ENCODE measurements around the gene HTR1E. TPM values are rescaled to one million over a fixed set of nuclear protein-coding genes. Genes with fewer than 3 reads are reported as not detected.
"Not testable (repeated sequence)": the region's sequence is repeated elsewhere in the genome, so short reads cannot be mapped to it uniquely, and the experiment has no call there.

The HTR1E gene
- total RNA-seq, 4 donors from 2014 or later: 0.33 to 2.6 (median 0.49) TPM; not detected in 1

DNA sequence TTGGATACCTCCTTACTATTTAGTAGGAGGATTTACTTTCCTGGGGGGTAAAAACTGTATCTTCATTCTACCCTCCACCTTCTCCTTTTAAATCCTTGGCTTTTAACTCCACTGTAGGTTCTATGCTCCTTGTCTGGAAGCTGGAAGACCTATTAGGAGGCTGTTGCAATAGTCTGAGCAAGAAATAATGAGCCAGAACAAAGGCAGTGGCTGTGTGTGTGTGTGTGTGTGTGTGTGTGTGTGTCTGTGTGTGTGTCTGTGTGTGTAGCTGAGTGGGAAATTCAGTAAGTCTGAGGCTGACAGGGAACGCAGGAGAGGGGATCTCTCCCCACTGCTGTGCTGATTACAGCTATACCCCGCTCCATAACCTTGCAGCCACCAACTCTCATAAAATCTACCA is 35.8 kb downstream of the HTR1E start:
- no peak overlapping the region for H3K27ac ChIP-seq
- H3K4me1 ChIP-seq: no peaks in the 10 kb centered on the region
- H3K4me3 ChIP-seq (replicated peaks in 1 of 3): no peak overlapping the region
- no peak for DNase-seq
- intact Hi-C loops (cut with DNase I): no loop called here
- no peaks in the 10 kb centered on the region for H3K27me3 ChIP-seq
- H3K9me3 ChIP-seq: no peaks in the 10 kb centered on the region
- H3K36me3 ChIP-seq: no peaks in the 10 kb centered on the region
- TF ChIP-seq CTCF (IDR thresholded peaks at IDR 0.05) (no peak), POLR2A (IDR thresholded peaks at IDR 0.05) (no peak)
- 75 to 76% methylated on average over 2 of the region's 2 CpGs for WGBS, 2 donors

GRCh38 chr6:86978251-86978650 is 40.9 kb downstream of the HTR1E start:
- Histone ChIP-seq H3K27me3 (no peaks in the 10 kb centered on the region), H3K36me3 (no peaks in the 10 kb centered on the region), H3K9me3 (no peaks in the 10 kb centered on the region), H3K4me1 (no peaks in the 10 kb centered on the region), H3K4me3 (replicated peaks in 1 of 3) (no peak overlapping the region), H3K27ac (no peak overlapping the region)
- TF ChIP-seq CTCF (IDR thresholded peaks at IDR 0.05): no peak
- no peak for DNase-seq
- intact Hi-C loops (cut with DNase I): no loop called here
- 82 to 92% methylated on average over 2 of the region's 2 CpGs for WGBS, 2 donors

GRCh38 chr6:87001494-87001893 is 64.2 kb downstream of the HTR1E start:
- no peak for TF ChIP-seq CTCF (IDR thresholded peaks at IDR 0.05)
- intact Hi-C loops (cut with DNase I): no loop called here
- no peaks in the 10 kb centered on the region for H3K9me3 ChIP-seq
- H3K36me3 ChIP-seq: no peaks in the 10 kb centered on the region
- H3K27ac ChIP-seq: no peak overlapping the region
- H3K27me3 ChIP-seq: no peaks in the 10 kb centered on the region
- no peak for DNase-seq
- H3K4me3 ChIP-seq (replicated peaks in 1 of 3): no peak overlapping the region
- no peaks in the 10 kb centered on the region for H3K4me1 ChIP-seq

DNA sequence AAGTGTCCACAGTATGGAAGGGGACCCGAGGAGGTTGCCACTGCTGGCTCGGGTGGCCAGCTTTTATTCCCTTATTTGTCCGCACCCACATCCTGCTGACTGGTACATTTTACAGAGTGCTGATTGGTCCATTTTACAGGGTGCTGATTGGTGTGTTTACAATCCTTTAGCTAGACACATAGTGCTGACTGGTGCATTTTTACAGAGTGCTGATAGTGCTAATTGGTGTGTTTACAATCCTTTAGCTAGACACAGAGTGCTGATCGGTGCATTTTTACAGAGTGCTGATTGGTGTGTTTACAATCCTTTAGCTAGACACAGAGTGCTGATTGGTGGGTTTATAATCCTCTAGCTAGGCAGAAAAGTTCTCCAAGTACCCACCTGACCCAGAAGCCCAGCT is 65.1 kb downstream of the HTR1E start:
- H3K27me3 ChIP-seq; intact Hi-C loops (cut with DNase I); H3K9me3 ChIP-seq; H3K27ac ChIP-seq; H3K36me3 ChIP-seq; DNase-seq; H3K4me3 ChIP-seq (replicated peaks in 1 of 3); H3K4me1 ChIP-seq: not testable (repeated sequence)
- WGBS, 2 donors: 87 to 88% methylated on average over 4 of the region's 4 CpGs

DNA sequence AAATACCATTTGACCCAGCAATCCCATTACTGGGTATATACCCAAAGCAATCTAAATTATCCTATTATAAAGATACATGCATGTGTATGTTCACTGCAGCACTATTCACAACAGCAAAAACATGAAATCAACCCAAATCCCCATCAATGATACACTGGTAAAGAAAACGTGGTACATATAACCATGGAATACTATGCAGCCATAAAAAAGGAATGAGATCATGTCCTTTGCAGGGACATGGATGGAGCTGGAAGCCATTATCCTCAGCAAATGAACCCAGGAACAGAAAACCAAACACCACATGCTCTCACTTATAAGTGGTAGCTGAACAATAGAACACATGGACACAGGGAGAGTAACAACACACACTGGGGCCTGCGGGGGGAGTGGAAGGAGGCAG is 69.2 kb downstream of the HTR1E start:
- intact Hi-C loops (cut with DNase I); H3K27me3 ChIP-seq; H3K27ac ChIP-seq; H3K4me3 ChIP-seq (replicated peaks in 1 of 3); H3K4me1 ChIP-seq; H3K9me3 ChIP-seq; H3K36me3 ChIP-seq; DNase-seq: not testable (repeated sequence)
- WGBS, 2 donors: 86 to 90% methylated on average over 2 of the region's 2 CpGs

DNA sequence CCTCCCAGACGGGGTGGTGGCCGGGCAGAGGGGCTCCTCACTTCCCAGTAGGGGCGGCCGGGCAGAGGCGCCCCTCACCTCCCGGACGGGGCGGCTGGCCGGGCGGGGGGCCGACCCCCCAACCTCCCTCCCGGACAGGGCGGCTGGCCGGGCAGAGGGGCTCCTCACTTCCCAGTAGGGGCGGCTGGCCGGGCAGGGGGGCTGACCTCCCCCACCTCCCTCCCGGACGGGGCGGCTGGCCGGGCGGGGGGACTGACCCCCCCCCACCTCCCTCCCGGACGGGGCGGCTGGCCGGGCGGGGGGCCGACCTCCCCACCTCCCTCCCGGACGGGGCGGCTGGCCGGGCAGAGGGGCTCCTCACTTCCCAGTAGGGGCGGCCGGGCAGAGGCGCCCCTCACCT is 72.3 kb downstream of the HTR1E start:
- H3K27ac ChIP-seq; H3K4me3 ChIP-seq (replicated peaks in 1 of 3); H3K9me3 ChIP-seq; H3K4me1 ChIP-seq; H3K27me3 ChIP-seq; H3K36me3 ChIP-seq; intact Hi-C loops (cut with DNase I); DNase-seq: not testable (repeated sequence)
- no CpG with 5 or more reads among the region's 34 CpGs for WGBS, 2 donors

- Histone ChIP-seq H3K9me3 (no peaks in the 10 kb centered on the region), H3K4me1 (no peaks in the 10 kb centered on the region), H3K36me3 (no peaks in the 10 kb centered on the region), H3K27me3 (no peaks in the 10 kb centered on the region), H3K27ac (no peak overlapping the region), H3K4me3 (replicated peaks in 1 of 3) (no peak overlapping the region)
- 90 to 91% methylated on average over 3 of the region's 3 CpGs for WGBS, 2 donors
- no peak for DNase-seq
- intact Hi-C loops (cut with DNase I): no loop called here
- TF ChIP-seq POLR2A (IDR thresholded peaks at IDR 0.05) (no peak), CTCF (IDR thresholded peaks at IDR 0.05) (no peak)
Measured at GRCh38 chr6:87012035-87012434, 74.7 kb downstream of the HTR1E start.
